GM23338 (cell line): ENCODE data around the gene ING5. TPM values are rescaled to one million over a fixed set of nuclear protein-coding genes. Genes with fewer than 3 reads are reported as not detected.

Experiments used
- ATAC-seq: fragments of 200-7000 bp; cut with Tn5 transposase; 3 replicates; pipeline ENCODE4 v1.9.1; 2020
- DNase-seq: peaks from one replicate; pipeline ENCODE4 v3.0.0-alpha.2; 2015; ENCODE audit warnings: low spot score
- H2AFZ ChIP-seq: fragments of 200-600 bp; sonication (generic); 2 replicates; pipeline ENCODE4 v1.8.0; 2016; ENCODE audit warnings: antibody characterized with exemption, mild to moderate bottlenecking, moderate library complexity
- H3F3A ChIP-seq: fragments of 200-600 bp; sonication (generic); replicated peaks from 2 replicates; pipeline ENCODE4 v1.8.0; 2017; ENCODE audit warnings: antibody characterized with exemption, mixed run types, low read depth
- H3K27ac ChIP-seq: fragments of 200-600 bp; sonication (generic); 2 replicates; pipeline ENCODE4 v1.6.1; 2016; ENCODE audit warnings: low read depth
- H3K27me3 ChIP-seq: fragments of 200-600 bp; sonication (generic); 2 replicates; pipeline ENCODE4 v1.8.0; 2016; ENCODE audit warnings: mild to moderate bottlenecking, mixed run types, moderate library complexity; ENCODE audit not compliant: insufficient read depth
- H3K36me3 ChIP-seq: fragments of 200-600 bp; sonication (generic); 2 replicates; pipeline ENCODE4 v1.8.0; 2016; ENCODE audit warnings: mild to moderate bottlenecking; ENCODE audit not compliant: insufficient read depth
- H3K4me1 ChIP-seq: fragments of 200-600 bp; sonication (generic); 2 replicates; pipeline ENCODE4 v1.8.0; 2016; ENCODE audit warnings: mild to moderate bottlenecking, moderate library complexity; ENCODE audit not compliant: insufficient read depth
- H3K4me2 ChIP-seq: fragments of 200-600 bp; sonication (generic); 2 replicates; pipeline ENCODE4 v1.7.1; 2017; ENCODE audit warnings: mixed run types
- H3K4me3 ChIP-seq: fragments of 200-600 bp; sonication (generic); 2 replicates; pipeline ENCODE4 v1.6.1; 2016; ENCODE audit warnings: mixed run types
- H3K79me2 ChIP-seq: fragments of 200-600 bp; sonication (generic); replicated peaks from 2 replicates; pipeline ENCODE4 v1.8.0; 2017; ENCODE audit warnings: mild to moderate bottlenecking; ENCODE audit not compliant: insufficient read depth
- H3K9me2 ChIP-seq: fragments of 200-600 bp; sonication (generic); 2 replicates; pipeline ENCODE4 v1.8.0; 2017; ENCODE audit not compliant: insufficient read depth
- H4K20me1 ChIP-seq: fragments of 200-600 bp; sonication (generic); replicated peaks from 2 replicates; pipeline ENCODE4 v1.8.0; 2017; ENCODE audit warnings: mild to moderate bottlenecking; ENCODE audit not compliant: insufficient read depth
- H3K27ac Mint-ChIP-seq: 2 replicates; pipeline ENCODE4 v1.8.0; 2020; ENCODE audit warnings: inconsistent platforms, mild to moderate bottlenecking, moderate library complexity, mixed read lengths
- H3K27me3 Mint-ChIP-seq: 3 replicates; pipeline ENCODE4 v1.8.0; 2022; ENCODE audit warnings: low read depth, mild to moderate bottlenecking, moderate library complexity, mixed read lengths, inconsistent platforms; ENCODE audit not compliant: insufficient read depth, poor library complexity
- H3K36me3 Mint-ChIP-seq: 3 replicates; pipeline ENCODE4 v1.8.0; 2021; ENCODE audit warnings: low read depth, mild to moderate bottlenecking, inconsistent platforms, moderate library complexity, mixed read lengths
- H3K4me1 Mint-ChIP-seq: 3 replicates; pipeline ENCODE4 v1.8.0; 2020; ENCODE audit warnings: mild to moderate bottlenecking, inconsistent platforms, mixed read lengths
- H3K4me3 Mint-ChIP-seq: 3 replicates; pipeline ENCODE4 v1.8.0; 2021; ENCODE audit warnings: moderate library complexity, mild to moderate bottlenecking, inconsistent platforms, mixed read lengths
- H3K9me3 Mint-ChIP-seq: 3 replicates; pipeline ENCODE4 v1.8.0; 2020; ENCODE audit warnings: moderate library complexity, mild to moderate bottlenecking, inconsistent platforms, mixed read lengths
- CREB1 ChIP-seq: fragments of 250-450 bp; sonication (Bioruptor Pico); IDR thresholded peaks from 2 replicates; pipeline ENCODE4 v1.5.0; 2020; ENCODE audit warnings: low read depth, mild to moderate bottlenecking, moderate library complexity
- CTCF ChIP-seq, 2 experiments: fragments of 200-600 bp in 1 of 2; sonication (generic) in 1 of 2; conservative IDR thresholded peaks; 2 replicates each; pipeline versions ENCODE4 v1.5.1 to v1.6.1; 2016 to 2017; ENCODE audit warnings: antibody characterized with exemption in 2 of 2, low read depth in 2 of 2, mild to moderate bottlenecking in 2 of 2, moderate library complexity in 1 of 2
- ETS1 ChIP-seq: IDR thresholded peaks from 2 replicates; pipeline ENCODE4 v1.6.1; 2016; ENCODE audit warnings: antibody characterized with exemption
- EZH2 ChIP-seq: fragments of 200-600 bp; sonication (generic); IDR thresholded peaks from one replicate; pipeline ENCODE4 v1.8.0; 2017; ENCODE audit warnings: antibody characterized with exemption, mild to moderate bottlenecking, low read depth; ENCODE audit not compliant: unreplicated experiment
- EZH2phosphoT487 ChIP-seq: fragments of 200-600 bp; sonication (generic); IDR thresholded peaks from one replicate; pipeline ENCODE4 v1.8.1; 2018; ENCODE audit warnings: antibody characterized with exemption; ENCODE audit not compliant: unreplicated experiment
- JUNB ChIP-seq: IDR thresholded peaks from one replicate; pipeline ENCODE4 v1.6.1; 2016; ENCODE audit warnings: antibody characterized with exemption; ENCODE audit not compliant: unreplicated experiment
- NANOG ChIP-seq: IDR thresholded peaks from 2 replicates; pipeline ENCODE4 v1.6.1; 2016; ENCODE audit warnings: antibody characterized with exemption, borderline replicate concordance
- POLR2AphosphoS5 ChIP-seq: IDR thresholded peaks from 2 replicates; pipeline ENCODE4 v1.6.1; 2016; ENCODE audit warnings: antibody characterized with exemption, low read depth
- REST ChIP-seq: IDR thresholded peaks from one replicate; pipeline ENCODE4 v1.6.1; 2018; ENCODE audit warnings: antibody characterized with exemption; ENCODE audit not compliant: unreplicated experiment
- STAT1 ChIP-seq: IDR thresholded peaks from one replicate; pipeline ENCODE4 v1.6.1; 2016; ENCODE audit warnings: antibody characterized with exemption; ENCODE audit not compliant: unreplicated experiment
- ZNF331 ChIP-seq: fragments of 250-450 bp; sonication (Bioruptor Pico); IDR thresholded peaks from 2 replicates; pipeline ENCODE4 v1.5.0; 2020; ENCODE audit warnings: low read depth, mild to moderate bottlenecking, moderate library complexity
- ZNF462 ChIP-seq: fragments of 250-450 bp; sonication (Bioruptor Pico); IDR thresholded peaks from 2 replicates; pipeline ENCODE4 v1.5.0; 2020; ENCODE audit warnings: mild to moderate bottlenecking, moderate library complexity
- polyA plus RNA-seq: library from polyadenylated mRNA; unstranded; fragments of >200 nt; fragmentation: Nextera tagmentation; extraction: Ambion mirVana; gene quantifications from 2 replicates; pipeline ENCODE4 v1.2.1, GENCODE V29; 2016
- total RNA-seq: library from RNA; depleted of rRNA; stranded (reverse); fragments of >200 nt; shearing (Covaris generic); gene quantifications from 2 replicates; pipeline ENCODE4 v1.2.3, GENCODE V29; 2014

ING5 gene
- total and polyA plus RNA-seq, 2 experiments from 2014 or later, result 25.7 to 42.5 TPM

- Mint-ChIP-seq H3K4me1 (no peaks in the 10 kb centered on the region), H3K27ac (no peak overlapping the region), H3K27me3 (peaks cover 10% of the 10 kb centered on the region), H3K9me3 (no peaks in the 10 kb centered on the region; the same call in 2 of the 3 replicates), H3K36me3 (peaks cover 90% of the 10 kb centered on the region), H3K4me3 (no peak overlapping the region)
- H3K4me3 ChIP-seq, result no peak overlapping the region
- no peak overlapping the region for H2AFZ ChIP-seq
- TF ChIP-seq EZH2phosphoT487 (no peak), ZNF331 (CRISPR knock-in tag) (no peak), ZNF462 (CRISPR knock-in tag) (no peak), ETS1 (no peak), REST (no peak), JUNB (no peak), STAT1 (no peak), CREB1 (no peak), NANOG (no peak), POLR2AphosphoS5 (no peak), CTCF (conservative IDR thresholded peaks at IDR 0.05; ENCODE audit: low read depth in 2 of 2) (no peak), EZH2 (no peak)
- DNase-seq, result no peak
- no peaks in the 10 kb centered on the region for H3F3A ChIP-seq
- peaks cover 56% of the 10 kb centered on the region for H3K36me3 ChIP-seq
- ATAC-seq, result no peak
- H3K27me3 ChIP-seq, result no peaks in the 10 kb centered on the region
- no peaks in the 10 kb centered on the region for H3K4me1 ChIP-seq
- H3K79me2 ChIP-seq, result peaks cover 18% of the 10 kb centered on the region
- no peak overlapping the region for H3K4me2 ChIP-seq
- H3K27ac ChIP-seq, result no peak overlapping the region
- H3K9me2 ChIP-seq, result no peaks in the 10 kb centered on the region
- peaks cover 5% of the 10 kb centered on the region; the same call in 1 of the 2 replicates for H4K20me1 ChIP-seq
These were observed 7.0 kb downstream of the ING5 start for GRCh38 chr2:241708879-241709278.
